H9 (cell line): ENCODE data around the gene BACE2. TPM values are rescaled to one million over a fixed set of nuclear protein-coding genes. Genes with fewer than 3 reads are reported as not detected.

ENCODE experiments used
- DNase-seq: peaks from one replicate; pipeline ENCODE4 v3.0.0-alpha.2; 2017
- H2AFZ ChIP-seq: one replicate; pipeline ENCODE4 v1.6.1; 2013; ENCODE audit warnings: mild to moderate bottlenecking, low read length, control low read depth, moderate library complexity
- H2AK5ac ChIP-seq: 2 replicates; pipeline ENCODE4 v1.6.1; 2013; ENCODE audit warnings: low read length, control low read depth, mixed read lengths; ENCODE audit not compliant: insufficient read length
- H2BK120ac ChIP-seq: one replicate; pipeline ENCODE4 v1.6.1; 2013; ENCODE audit warnings: low read depth, mild to moderate bottlenecking, low read length, control low read depth, inconsistent platforms; ENCODE audit not compliant: poor library complexity, severe bottlenecking
- H2BK12ac ChIP-seq: 2 replicates; pipeline ENCODE4 v1.6.1; 2013; ENCODE audit warnings: low read length, control low read depth, mixed read lengths, low read depth; ENCODE audit not compliant: insufficient read length
- H2BK15ac ChIP-seq: 2 replicates; pipeline ENCODE4 v1.6.1; 2013; ENCODE audit warnings: low read depth, low read length, control low read depth
- H2BK20ac ChIP-seq: one replicate; pipeline ENCODE4 v1.6.1; 2013; ENCODE audit warnings: low read depth, mild to moderate bottlenecking, low read length, control low read depth, inconsistent platforms; ENCODE audit not compliant: poor library complexity, severe bottlenecking
- H2BK5ac ChIP-seq: 2 replicates; pipeline ENCODE4 v1.6.1; 2013; ENCODE audit warnings: low read length, control low read depth, mixed read lengths; ENCODE audit not compliant: insufficient read length
- H3K14ac ChIP-seq: 2 replicates; pipeline ENCODE4 v1.6.1; 2013; ENCODE audit warnings: low read length, control low read depth; ENCODE audit not compliant: insufficient read depth
- H3K18ac ChIP-seq: 2 replicates; pipeline ENCODE4 v1.6.1; 2013; ENCODE audit warnings: low read depth, mild to moderate bottlenecking, mixed read lengths, low read length, control low read depth; ENCODE audit not compliant: insufficient read length
- H3K23ac ChIP-seq: 2 replicates; pipeline ENCODE4 v1.6.1; 2013; ENCODE audit warnings: low read length, control low read depth, mixed read lengths, low read depth; ENCODE audit not compliant: insufficient read length
- H3K23me2 ChIP-seq: 2 replicates; pipeline ENCODE4 v1.6.1; 2013; ENCODE audit warnings: low read depth, mild to moderate bottlenecking, mixed read lengths, low read length, control low read depth; ENCODE audit not compliant: insufficient read length, poor library complexity, severe bottlenecking
- H3K27ac ChIP-seq: 2 replicates; pipeline ENCODE4 v1.5.1; 2013; ENCODE audit warnings: low read length, control low read depth, mixed read lengths, low read depth; ENCODE audit not compliant: insufficient read length
- H3K27me3 ChIP-seq: 2 replicates; pipeline ENCODE4 v1.6.1; 2013; ENCODE audit warnings: low read length, control low read depth, inconsistent platforms; ENCODE audit not compliant: insufficient read depth
- H3K4ac ChIP-seq: 2 replicates; pipeline ENCODE4 v1.6.1; 2013; ENCODE audit warnings: low read depth, mild to moderate bottlenecking, control low read depth, inconsistent platforms, low read length, moderate library complexity
- H3K4me1 ChIP-seq: 2 replicates; pipeline ENCODE4 v1.6.1; 2013; ENCODE audit warnings: low read length, control low read depth, inconsistent platforms; ENCODE audit not compliant: insufficient read depth
- H3K4me2 ChIP-seq: 2 replicates; pipeline ENCODE4 v1.6.1; 2013; ENCODE audit warnings: low read length, control low read depth, mixed read lengths; ENCODE audit not compliant: insufficient read length, insufficient read depth
- H3K56ac ChIP-seq: 2 replicates; pipeline ENCODE4 v1.6.1; 2013; ENCODE audit warnings: low read depth, mild to moderate bottlenecking, mixed read lengths, low read length, control low read depth; ENCODE audit not compliant: insufficient read length
- H3K79me1 ChIP-seq: 2 replicates; pipeline ENCODE4 v1.6.1; 2013; ENCODE audit warnings: low read depth, mild to moderate bottlenecking, moderate library complexity, low read length, control low read depth, inconsistent platforms; ENCODE audit not compliant: insufficient read depth, poor library complexity, severe bottlenecking
- H3K79me2 ChIP-seq: 2 replicates; pipeline ENCODE4 v1.6.1; 2013; ENCODE audit warnings: low read length, control low read depth, inconsistent platforms; ENCODE audit not compliant: insufficient read depth
- H3K9ac ChIP-seq: 2 replicates; pipeline ENCODE4 v1.6.1; 2013; ENCODE audit warnings: low read length, control low read depth, mixed read lengths; ENCODE audit not compliant: insufficient read length; ENCODE audit errors: extremely low read depth
- H3K9me3 ChIP-seq: one replicate; pipeline ENCODE4 v1.6.1; 2013; ENCODE audit warnings: low read depth, low read length, inconsistent platforms; ENCODE audit not compliant: control insufficient read depth
- H3T11ph ChIP-seq: one replicate; pipeline ENCODE4 v1.6.1; 2013; ENCODE audit warnings: mild to moderate bottlenecking, low read length, control low read depth, inconsistent platforms
- H4K20me1 ChIP-seq: one replicate; pipeline ENCODE4 v1.6.1; 2013; ENCODE audit not compliant: control insufficient read depth, insufficient read length, insufficient read depth
- H4K5ac ChIP-seq: 2 replicates; pipeline ENCODE4 v1.6.1; 2013; ENCODE audit warnings: low read depth, mild to moderate bottlenecking, mixed read lengths, low read length, control low read depth; ENCODE audit not compliant: insufficient read length
- H4K8ac ChIP-seq: replicated peaks from 2 replicates; pipeline ENCODE4 v1.6.1; 2013; ENCODE audit warnings: low read length, control low read depth, mixed read lengths, low read depth; ENCODE audit not compliant: insufficient read length
- H4K91ac ChIP-seq: 2 replicates; pipeline ENCODE4 v1.6.1; 2013; ENCODE audit warnings: low read depth, mild to moderate bottlenecking, moderate library complexity, mixed read lengths, low read length, control low read depth; ENCODE audit not compliant: insufficient read length
- H3K27ac Mint-ChIP-seq, 3 experiments: 2 replicates in 2 of 3; 3 replicates in 1 of 3; pipeline ENCODE4 v1.8.0; 2020 to 2021; ENCODE audit warnings: mixed read lengths in 3 of 3, mild to moderate bottlenecking in 1 of 3, moderate library complexity in 1 of 3
- H3K27me3 Mint-ChIP-seq: 2 replicates; pipeline ENCODE4 v1.8.0; 2021; ENCODE audit warnings: low read depth, mild to moderate bottlenecking, moderate library complexity, mixed read lengths
- H3K36me3 Mint-ChIP-seq, 3 experiments: 2 replicates in 2 of 3; 3 replicates in 1 of 3; pipeline ENCODE4 v1.8.0; 2020 to 2021; ENCODE audit warnings: low read depth in 3 of 3, mixed read lengths in 3 of 3; ENCODE audit not compliant: insufficient read depth in 1 of 3
- H3K4me1 Mint-ChIP-seq, 2 experiments: 2 replicates each; pipeline ENCODE4 v1.8.0; 2020; ENCODE audit warnings: mixed read lengths in 2 of 2
- H3K4me3 Mint-ChIP-seq, 2 experiments: 2 replicates in 1 of 2; 3 replicates in 1 of 2; pipeline ENCODE4 v1.8.0; 2020 to 2021; ENCODE audit warnings: mild to moderate bottlenecking in 2 of 2, mixed read lengths in 2 of 2, moderate library complexity in 1 of 2
- H3K9me3 Mint-ChIP-seq, 2 experiments: 2 replicates in 1 of 2; 3 replicates in 1 of 2; pipeline ENCODE4 v1.8.0; 2020; ENCODE audit warnings: mild to moderate bottlenecking in 2 of 2, mixed read lengths in 2 of 2, moderate library complexity in 1 of 2
- WGBS: extraction: QIAGEN DNeasy Blood & Tissue Kit; methylation state at CpG from one replicate; pipeline ENCODE4 v1.1.7; 2013; ENCODE audit warnings: missing lambda C conversion rate, low lambda C conversion rate, mixed read lengths; ENCODE audit not compliant: insufficient read length; ENCODE audit errors: extremely low coverage; 5-methylcytosine and 5-hydroxymethylcytosine counted together
- total RNA-seq: library from RNA; stranded (reverse); gene quantifications from 2 replicates; pipeline ENCODE4 v1.2.1, GENCODE V29; 2021
- TF ChIP-seq, protein P1 (sequence below): fragments of 200-600 bp; sonication (generic); conservative IDR thresholded peaks from 3 replicates; pipeline ENCODE4 v1.8.0; 2021; ENCODE audit warnings: antibody characterized with exemption, mild to moderate bottlenecking

BACE2 gene
- total RNA-seq, 1 experiment from 2014 or later, result 8.0 TPM

DNA sequence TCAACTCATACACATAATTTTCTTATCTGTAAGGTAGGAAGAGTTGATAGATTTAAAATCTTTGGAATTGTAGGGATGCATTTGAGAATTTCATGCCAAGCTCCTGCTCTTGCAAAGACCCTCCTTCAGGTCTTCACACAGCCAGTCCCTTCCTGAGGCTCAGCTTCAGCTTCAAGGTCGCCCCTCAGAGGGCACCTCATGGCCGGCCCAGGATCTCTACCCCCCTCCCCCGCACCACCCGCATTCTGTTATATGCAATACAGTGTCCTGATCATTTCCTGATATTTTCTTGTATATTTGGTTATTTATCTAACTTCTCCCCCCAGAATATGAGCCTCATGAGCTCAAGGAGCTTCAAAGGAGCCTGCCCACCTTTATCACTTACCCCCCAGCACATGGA, 47.0 kb upstream of the BACE2 start:
- no peak overlapping the region for H2BK120ac ChIP-seq
- no peaks in the 10 kb centered on the region for H3K27me3 ChIP-seq
- no peak overlapping the region for H3T11ph ChIP-seq
- no peak overlapping the region for H3K56ac ChIP-seq
- no peak overlapping the region for H3K23ac ChIP-seq
- H4K8ac ChIP-seq, result no peak overlapping the region
- Mint-ChIP-seq H3K4me1 (peaks cover 0 to 2% of the 10 kb centered on the region in 2 experiments; a peak in 1 of 4 replicates), H3K4me3 (peak overlapping the region in 1 of 2 experiments; percentile 9; a peak in 1 of 5 replicates), H3K36me3 (peaks cover 0 to 2% (median 0%) of the 10 kb centered on the region in 3 experiments; a peak in 1 of 7 replicates), H3K27me3 (peaks cover 25% of the 10 kb centered on the region), H3K27ac (no peak overlapping the region), H3K9me3 (peaks cover 3 to 5% of the 10 kb centered on the region in 2 experiments; a peak in 3 of 5 replicates)
- no peak overlapping the region for H2AFZ ChIP-seq
- H3K23me2 ChIP-seq, result no peaks in the 10 kb centered on the region
- H3K9me3 ChIP-seq, result no peaks in the 10 kb centered on the region
- H3K27ac ChIP-seq, result no peak overlapping the region
- H4K5ac ChIP-seq, result no peak overlapping the region
- H2BK5ac ChIP-seq, result no peak overlapping the region
- no peaks in the 10 kb centered on the region for H3K79me1 ChIP-seq
- H4K91ac ChIP-seq, result no peak overlapping the region
- no peak overlapping the region for H3K14ac ChIP-seq
- no peak overlapping the region for H3K9ac ChIP-seq
- no peak overlapping the region for H3K4me2 ChIP-seq
- H2BK20ac ChIP-seq, result no peak overlapping the region
- H4K20me1 ChIP-seq, result no peaks in the 10 kb centered on the region
- no peak overlapping the region for H2BK12ac ChIP-seq
- no peak overlapping the region for H2BK15ac ChIP-seq
- H3K18ac ChIP-seq, result no peak overlapping the region
- no CpG with 5 or more reads among the region's 4 CpGs for WGBS
- no peak overlapping the region for H2AK5ac ChIP-seq
- no peaks in the 10 kb centered on the region for H3K79me2 ChIP-seq
- no peak overlapping the region for H3K4ac ChIP-seq
- DNase-seq, result no peak
- H3K4me1 ChIP-seq, result no peaks in the 10 kb centered on the region
- TF ChIP-seq, protein P1, sequence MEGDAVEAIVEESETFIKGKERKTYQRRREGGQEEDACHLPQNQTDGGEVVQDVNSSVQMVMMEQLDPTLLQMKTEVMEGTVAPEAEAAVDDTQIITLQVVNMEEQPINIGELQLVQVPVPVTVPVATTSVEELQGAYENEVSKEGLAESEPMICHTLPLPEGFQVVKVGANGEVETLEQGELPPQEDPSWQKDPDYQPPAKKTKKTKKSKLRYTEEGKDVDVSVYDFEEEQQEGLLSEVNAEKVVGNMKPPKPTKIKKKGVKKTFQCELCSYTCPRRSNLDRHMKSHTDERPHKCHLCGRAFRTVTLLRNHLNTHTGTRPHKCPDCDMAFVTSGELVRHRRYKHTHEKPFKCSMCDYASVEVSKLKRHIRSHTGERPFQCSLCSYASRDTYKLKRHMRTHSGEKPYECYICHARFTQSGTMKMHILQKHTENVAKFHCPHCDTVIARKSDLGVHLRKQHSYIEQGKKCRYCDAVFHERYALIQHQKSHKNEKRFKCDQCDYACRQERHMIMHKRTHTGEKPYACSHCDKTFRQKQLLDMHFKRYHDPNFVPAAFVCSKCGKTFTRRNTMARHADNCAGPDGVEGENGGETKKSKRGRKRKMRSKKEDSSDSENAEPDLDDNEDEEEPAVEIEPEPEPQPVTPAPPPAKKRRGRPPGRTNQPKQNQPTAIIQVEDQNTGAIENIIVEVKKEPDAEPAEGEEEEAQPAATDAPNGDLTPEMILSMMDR, result no peak
